Measurements from ENCODE around the gene PTMA. TPM values are rescaled to one million over a fixed set of nuclear protein-coding genes. Genes with fewer than 3 reads are reported as not detected.

The PTMA gene
- total RNA-seq, 6 experiments from 2014 or later: 467 to 853 (median 787) TPM

GRCh38 chr2:231687133-231687852 lies 21.0 kb upstream of the PTMA start:
- Mint-ChIP-seq H3K4me3 (no peak overlapping the region), H3K36me3 (ENCODE audit: low read depth) (no peaks in the 10 kb centered on the region), H3K27me3 (ENCODE audit: insufficient read depth) (peaks cover 6% of the 10 kb centered on the region)

GRCh38 chr2:231687961-231688360 lies 20.4 kb upstream of the PTMA start:
- no peaks in the 10 kb centered on the region for H3K36me3 Mint-ChIP-seq (ENCODE audit: low read depth)
- TF ChIP-seq CTCF (IDR thresholded peaks at IDR 0.05): no peak
- H3K4me3 Mint-ChIP-seq: no peak overlapping the region
- no peak for DNase-seq
- H3K4me1 Mint-ChIP-seq (ENCODE audit: low read depth): no peaks in the 10 kb centered on the region
- H3K9me3 Mint-ChIP-seq: no peaks in the 10 kb centered on the region
- H3K27me3 Mint-ChIP-seq (ENCODE audit: insufficient read depth): peaks cover 6% of the 10 kb centered on the region
- no peak overlapping the region for H3K27ac Mint-ChIP-seq

More at GRCh38 chr2:231687133-231687852, 21.0 kb upstream of the PTMA start:
- H3K27ac Mint-ChIP-seq: no peak overlapping the region
- no peaks in the 10 kb centered on the region for H3K4me1 Mint-ChIP-seq (ENCODE audit: low read depth)
- TF ChIP-seq CTCF (IDR thresholded peaks at IDR 0.05): peak; percentile 73
- H3K9me3 Mint-ChIP-seq: no peaks in the 10 kb centered on the region
- no peak for DNase-seq

GRCh38 chr2:231688719-231689118 lies 19.6 kb upstream of the PTMA start:
- no peaks in the 10 kb centered on the region for H3K36me3 Mint-ChIP-seq (ENCODE audit: low read depth)
- peaks cover 6% of the 10 kb centered on the region for H3K27me3 Mint-ChIP-seq (ENCODE audit: insufficient read depth)
- no peak for DNase-seq
- no peak overlapping the region for H3K4me3 Mint-ChIP-seq
- no peak overlapping the region for H3K27ac Mint-ChIP-seq
- peaks cover 6% of the 10 kb centered on the region for H3K4me1 Mint-ChIP-seq (ENCODE audit: low read depth)
- no peaks in the 10 kb centered on the region for H3K9me3 Mint-ChIP-seq
- TF ChIP-seq CTCF (IDR thresholded peaks at IDR 0.05): no peak

GRCh38 chr2:231689124-231689893 lies 19.0 kb upstream of the PTMA start:
- no peak for TF ChIP-seq CTCF (IDR thresholded peaks at IDR 0.05)
- no peaks in the 10 kb centered on the region for H3K9me3 Mint-ChIP-seq
- no peaks in the 10 kb centered on the region for H3K36me3 Mint-ChIP-seq (ENCODE audit: low read depth)
- H3K27ac Mint-ChIP-seq: no peak overlapping the region
- H3K27me3 Mint-ChIP-seq (ENCODE audit: insufficient read depth): peaks cover 6% of the 10 kb centered on the region
- no peak for DNase-seq
- H3K4me3 Mint-ChIP-seq: no peak overlapping the region
- H3K4me1 Mint-ChIP-seq (ENCODE audit: low read depth): peaks cover 12% of the 10 kb centered on the region

GRCh38 chr2:231691251-231691772 lies 17.0 kb upstream of the PTMA start:
- Mint-ChIP-seq H3K27ac (no peak overlapping the region), H3K36me3 (ENCODE audit: low read depth) (no peaks in the 10 kb centered on the region), H3K27me3 (ENCODE audit: insufficient read depth) (peaks cover 6% of the 10 kb centered on the region), H3K9me3 (no peaks in the 10 kb centered on the region), H3K4me3 (no peak overlapping the region), H3K4me1 (ENCODE audit: low read depth) (peaks cover 22% of the 10 kb centered on the region)
- DNase-seq: no peak
- TF ChIP-seq CTCF (IDR thresholded peaks at IDR 0.05): no peak

Measured in HFFc6 (cell line).